Renal pelvis (tissue), 4 donors: Measurements from ENCODE around the gene FBN1. TPM values are rescaled to one million over a fixed set of nuclear protein-coding genes. Genes with fewer than 3 reads are reported as not detected.

Experiments
- DNase-seq: peaks from one replicate; pipeline ENCODE4 v3.0.0-alpha.2; 2013
- polyA plus RNA-seq, 3 donors: library from polyadenylated mRNA; unstranded; fragments of 120-200 nt; gene quantifications; one replicate each; pipeline ENCODE4 v1.2.1, GENCODE V29; 2013; ENCODE audit not compliant: insufficient read length in 3 of 3

Gene FBN1
- polyA plus RNA-seq, 3 donors: 83.0 to 100 (median 83.5) TPM

DNA sequence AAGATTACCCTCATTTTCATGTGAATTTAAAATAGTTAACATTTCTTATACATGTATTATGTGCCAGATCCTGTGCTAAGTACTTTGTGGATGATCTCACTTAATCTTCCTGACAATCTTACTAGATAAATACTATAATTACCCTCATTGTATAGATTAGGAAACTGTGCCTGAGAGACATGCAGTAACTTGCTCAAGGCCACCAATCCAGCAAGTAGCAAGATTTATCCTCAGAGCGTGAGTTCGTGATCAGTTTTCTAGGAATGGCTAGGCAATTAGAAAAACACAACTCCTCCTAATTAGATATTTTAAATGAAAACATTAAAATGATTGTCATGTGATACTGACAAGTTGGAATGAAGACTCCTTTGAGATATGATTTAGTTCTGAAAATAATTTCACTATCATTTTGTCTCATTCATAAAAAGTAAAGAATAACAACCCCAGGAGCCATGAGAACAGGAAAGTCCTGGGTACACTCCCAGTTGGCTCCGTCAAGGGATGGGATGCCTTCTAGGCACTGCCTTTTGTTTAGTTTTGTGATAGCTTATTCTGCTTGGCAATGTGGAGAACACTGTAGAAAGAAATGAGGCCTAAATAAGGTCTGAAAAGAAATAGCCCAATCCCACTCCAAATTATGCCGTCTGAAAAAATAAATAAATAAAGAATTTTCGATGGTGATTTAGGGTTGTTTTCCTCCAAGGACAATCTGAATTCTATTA lies 61.3 kb downstream of the FBN1 start:
- DNase-seq: no peak

DNA sequence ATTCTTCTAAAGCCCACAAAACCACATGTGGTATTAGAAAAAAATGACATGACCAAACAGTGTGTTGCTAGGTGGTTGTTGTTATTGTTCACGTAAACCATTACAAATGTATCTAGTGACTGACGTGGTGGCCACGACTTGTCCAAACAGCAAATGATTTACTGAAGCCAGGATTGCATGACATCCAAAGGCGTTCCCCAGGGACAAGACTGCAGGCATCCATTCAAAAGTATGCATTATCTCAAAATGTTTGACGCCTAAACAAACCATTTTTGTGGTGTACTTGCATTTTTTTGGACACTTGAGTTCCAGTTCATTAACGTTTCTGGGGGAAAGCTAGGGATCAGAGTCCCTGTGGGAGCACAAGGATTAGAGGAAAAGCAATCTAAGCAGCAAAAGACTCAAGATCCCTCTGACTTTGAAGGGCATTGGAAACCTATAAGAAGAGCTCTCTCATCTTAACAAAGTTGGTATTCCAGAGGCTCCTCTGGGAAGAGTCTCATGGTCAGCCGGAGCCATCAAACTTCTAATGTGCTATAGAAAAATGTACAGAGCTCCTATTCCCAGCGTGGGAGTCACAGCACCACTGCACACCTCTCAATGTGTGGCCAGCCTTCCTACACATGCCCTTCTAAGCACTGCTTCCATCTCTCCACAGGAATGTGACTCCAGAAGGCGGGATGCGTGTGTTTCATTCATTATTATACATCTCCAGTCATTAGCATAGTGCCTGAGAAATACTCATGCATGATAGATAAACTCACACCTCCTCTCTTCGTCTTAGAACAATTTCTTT lies 62.9 kb downstream of the FBN1 start:
- no peak for DNase-seq

DNA sequence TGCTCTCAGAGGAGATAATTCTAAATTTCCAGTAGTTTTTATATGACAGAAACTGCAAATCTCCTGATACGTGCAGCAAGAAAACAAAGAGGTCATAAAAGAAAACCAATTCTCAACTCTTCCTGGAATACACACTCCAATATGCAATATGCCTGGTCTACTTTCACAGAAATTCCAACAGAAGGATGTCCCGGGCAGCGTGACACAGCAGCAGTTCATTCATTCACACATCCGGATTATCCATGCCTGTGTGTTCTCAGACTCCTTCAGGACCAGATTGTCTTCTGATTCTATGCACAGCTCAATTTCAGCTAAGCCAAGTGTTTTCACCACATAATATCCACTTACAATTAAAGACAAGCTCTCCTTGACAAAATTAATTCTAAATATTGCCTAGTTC lies 64.3 kb downstream of the FBN1 start:
- DNase-seq: no peak

DNA sequence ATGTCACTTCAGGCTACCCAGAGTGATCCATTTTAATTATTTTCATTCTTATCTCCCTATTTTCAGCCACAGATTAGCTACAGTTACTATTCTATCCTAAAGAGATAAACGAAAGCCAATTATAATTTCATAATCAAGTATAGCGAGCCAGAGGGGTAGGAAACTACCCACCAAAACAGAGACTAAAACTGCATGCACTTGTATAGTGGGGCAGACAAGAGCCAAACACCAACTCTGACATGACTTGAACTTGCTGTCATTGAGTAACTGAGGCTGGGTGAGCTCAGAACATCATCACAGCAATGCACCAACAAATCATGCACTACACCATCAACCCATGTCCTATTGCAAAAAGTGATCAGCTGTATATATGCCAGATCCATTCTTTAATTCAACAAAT lies 64.8 kb downstream of the FBN1 start:
- DNase-seq: no peak

DNA sequence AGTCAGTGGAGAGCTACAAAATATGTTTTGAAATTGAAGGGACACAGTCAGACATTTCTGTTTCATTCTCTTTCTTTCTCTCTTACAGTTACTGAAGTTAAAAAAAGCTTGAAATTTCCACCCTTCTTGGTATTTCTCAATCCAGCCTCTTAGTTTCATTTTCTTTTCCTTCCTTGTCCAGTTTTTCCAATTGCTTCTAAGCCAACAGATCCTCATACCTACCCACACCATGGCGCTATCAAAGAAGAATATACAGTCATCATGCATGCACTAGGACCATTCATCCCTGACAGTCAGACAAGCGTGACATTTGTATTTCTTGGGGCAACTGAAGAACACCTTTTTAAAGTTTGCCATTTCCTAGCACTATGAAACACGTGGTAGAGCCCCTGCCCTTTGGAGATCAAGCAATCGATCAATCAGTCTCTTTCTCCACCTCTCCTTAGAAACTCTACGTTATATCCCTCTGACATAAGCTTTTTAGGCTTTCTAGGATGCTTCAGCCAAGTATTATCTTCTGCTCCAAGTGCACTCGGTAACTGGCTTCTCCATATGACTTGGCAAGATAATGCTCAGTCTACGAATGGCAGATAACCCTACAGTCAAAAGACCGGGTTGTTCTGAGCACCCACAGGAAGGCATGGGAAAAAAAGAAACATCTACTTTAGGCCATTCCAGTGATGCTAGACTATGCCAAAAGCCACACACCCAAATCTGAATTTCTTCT lies 65.4 kb downstream of the FBN1 start:
- DNase-seq: no peak

DNA sequence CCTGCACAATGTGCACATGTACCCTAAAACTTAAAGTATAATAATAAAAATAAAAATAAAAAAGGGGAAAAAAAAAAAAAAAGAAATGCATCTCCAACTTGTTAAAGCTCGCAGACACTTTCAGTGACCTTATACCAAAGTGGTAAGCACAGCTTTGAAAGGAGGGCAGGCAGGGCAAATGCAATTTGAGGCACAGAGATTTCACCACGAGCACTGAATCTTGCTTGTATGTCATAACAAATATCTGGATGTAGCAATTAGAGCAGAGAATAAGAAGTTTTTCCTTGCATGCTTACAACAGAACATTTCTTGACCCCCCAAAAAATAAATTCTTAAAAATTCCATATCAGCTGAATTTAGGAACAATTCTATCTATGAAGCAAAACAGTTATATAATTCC lies 66.5 kb downstream of the FBN1 start:
- DNase-seq: no peak

DNA sequence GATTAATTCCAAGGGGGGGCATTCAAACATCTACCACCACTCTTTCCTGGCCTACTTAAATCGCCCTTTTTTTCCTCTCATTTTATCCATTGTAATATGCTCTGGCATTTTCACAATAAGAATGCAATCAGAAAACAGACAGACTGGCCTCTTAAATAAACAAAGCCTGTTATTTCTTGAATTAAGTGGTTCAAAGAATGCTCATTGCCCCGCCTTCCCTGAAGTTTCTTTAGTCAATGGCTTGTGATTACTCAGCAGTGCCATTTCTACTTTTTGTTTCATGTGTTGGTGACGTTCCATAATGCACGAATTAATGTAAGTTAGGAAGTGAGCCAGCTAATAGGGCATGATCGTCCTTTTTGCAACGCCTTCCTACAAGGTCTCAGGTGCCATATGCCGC lies 68.0 kb downstream of the FBN1 start:
- DNase-seq: no peak

DNA sequence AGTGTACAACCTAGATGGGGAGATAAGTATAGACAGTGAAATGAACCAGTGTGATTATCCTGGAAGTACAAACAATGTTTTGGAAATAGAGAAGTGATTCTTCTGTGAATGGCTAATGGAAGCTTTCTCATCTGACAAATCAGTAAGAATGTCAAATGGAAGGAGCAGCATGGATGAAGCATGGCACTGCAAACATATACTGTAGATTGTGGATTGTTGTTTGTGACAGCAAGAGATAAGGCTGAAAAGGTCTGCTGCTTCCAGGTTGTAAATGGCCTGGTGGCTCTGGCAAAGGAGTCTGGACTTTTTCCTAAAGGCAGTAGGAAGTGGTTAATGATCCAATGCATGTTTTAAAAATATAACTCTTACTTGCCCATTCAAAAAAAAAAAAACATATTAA lies 71.3 kb downstream of the FBN1 start:
- DNase-seq: no peak

DNA sequence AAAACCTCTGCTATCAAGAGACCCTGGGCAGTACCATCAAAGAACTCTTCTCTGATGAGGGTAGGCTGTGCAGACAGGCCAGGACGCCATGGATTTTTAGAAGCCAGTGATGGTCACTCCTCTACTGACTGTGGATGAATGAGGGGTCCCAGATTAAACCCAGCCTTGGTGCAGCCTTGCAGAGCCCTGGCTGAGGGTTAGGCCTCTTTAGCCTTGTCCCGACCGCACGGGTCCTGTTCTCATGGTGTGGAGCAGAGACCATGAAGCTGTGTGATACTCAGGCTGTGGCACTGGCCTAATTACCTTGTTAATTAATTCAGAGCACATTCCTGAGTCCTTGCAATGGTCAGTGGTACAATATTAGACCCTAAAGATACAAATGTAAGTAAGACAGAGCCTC lies 71.7 kb downstream of the FBN1 start:
- no peak for DNase-seq

DNA sequence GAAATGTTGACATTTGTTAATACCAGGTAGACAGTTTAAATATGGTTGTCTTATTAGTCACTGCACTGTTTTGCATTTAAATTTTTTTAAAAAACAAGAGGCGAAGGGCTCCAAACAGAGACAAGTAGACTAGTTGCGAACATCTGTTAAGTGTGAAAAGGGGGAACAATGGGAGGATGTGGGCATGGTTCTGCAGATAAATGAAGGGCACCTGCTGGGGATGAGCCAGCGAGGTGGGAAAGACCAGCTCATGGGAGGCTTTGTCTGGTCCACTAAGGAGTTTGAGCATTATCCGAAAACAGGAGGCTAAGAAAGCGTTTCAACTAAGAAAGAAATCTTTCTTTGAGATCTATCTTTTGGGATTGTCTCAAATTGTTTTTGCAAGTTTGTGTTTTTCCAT lies 72.7 kb downstream of the FBN1 start:
- DNase-seq: no peak

DNA sequence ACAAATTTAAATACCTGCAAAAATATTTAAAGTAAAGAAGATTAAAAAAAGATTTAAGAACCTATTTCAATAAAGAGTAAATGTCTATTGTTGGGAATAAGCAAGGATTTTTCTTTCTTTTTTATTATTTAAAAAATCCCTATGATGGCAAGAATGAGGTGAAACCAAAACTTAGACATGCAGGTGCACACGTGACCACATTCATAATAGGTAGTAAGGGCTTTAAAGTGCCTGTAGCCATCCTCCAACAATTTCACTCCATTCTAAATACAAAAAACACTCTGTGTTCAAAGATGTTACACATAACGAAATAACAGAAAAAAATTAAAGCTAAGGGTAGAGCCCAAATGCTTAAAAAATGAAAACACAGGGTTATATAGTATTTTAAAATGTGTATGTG lies 74.0 kb downstream of the FBN1 start:
- no peak for DNase-seq

DNA sequence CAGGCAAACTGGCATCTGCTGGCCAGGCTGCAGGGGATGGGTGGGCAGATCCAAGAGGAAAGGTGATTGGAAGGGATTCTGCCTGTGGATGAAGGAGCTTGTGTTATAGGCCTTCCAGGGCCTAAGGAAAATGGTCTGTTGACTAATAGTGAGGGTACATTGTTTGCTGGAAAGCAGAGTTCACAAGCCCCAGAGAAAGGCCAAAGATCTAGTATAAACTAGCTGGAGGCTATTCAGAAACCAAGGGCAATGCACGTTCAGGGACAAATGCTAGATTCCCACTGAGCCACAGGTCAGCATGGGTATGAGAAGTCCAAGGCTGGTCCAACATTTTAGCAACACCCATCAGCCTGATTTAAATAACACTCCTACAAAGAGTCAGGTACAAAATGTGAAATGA lies 74.7 kb downstream of the FBN1 start:
- no peak for DNase-seq

DNA sequence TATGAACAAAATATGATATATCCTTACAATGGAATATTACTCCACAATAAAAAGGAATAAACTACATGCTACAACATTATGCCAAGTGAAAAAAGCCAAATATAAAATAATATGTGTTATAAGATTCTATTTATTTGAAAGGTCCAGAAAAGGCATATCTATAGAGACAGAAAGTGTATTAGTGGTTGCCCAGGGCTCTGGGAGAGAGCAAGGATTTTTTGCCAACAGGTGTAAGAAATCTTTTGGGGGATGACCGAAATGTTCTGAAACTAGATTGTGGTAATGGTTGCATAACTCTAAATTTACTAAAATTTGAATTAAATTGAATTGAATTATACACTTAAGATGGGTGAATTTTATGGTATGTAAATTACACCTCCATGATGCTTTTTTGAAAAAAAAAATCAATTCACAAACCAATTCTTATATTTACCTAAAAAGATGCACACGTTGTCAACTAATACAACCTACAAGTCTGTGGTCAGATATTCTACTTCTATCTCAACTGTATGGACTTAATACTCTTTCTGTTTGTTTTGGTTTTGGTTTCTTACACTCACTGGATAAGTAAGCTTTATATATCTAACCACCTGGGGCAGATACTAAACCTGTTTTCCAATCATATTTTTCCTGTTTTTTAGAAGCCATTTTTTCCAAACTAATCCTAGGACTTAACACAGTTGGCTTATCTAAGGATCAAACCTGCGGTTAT lies 75.8 kb downstream of the FBN1 start:
- no peak for DNase-seq

DNA sequence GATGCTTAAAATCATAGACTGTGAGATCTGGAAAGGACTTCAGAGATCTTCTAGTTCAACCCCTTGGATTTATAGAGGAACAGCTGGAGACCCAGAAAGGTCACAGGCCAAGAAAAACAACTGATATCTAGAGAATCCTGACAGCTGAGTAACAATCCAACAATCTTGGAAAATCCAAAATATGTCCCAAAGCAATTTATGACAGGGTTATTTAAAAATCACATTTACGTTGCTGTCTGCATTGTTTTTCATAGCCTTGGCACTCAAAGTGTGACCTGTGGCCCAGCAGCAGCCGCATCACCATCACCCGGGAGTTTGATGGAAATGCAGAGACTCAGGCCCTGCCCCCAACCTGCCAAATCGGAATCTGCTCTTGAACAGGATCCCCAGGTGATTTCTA lies 78.8 kb downstream of the FBN1 start:
- no peak for DNase-seq

DNA sequence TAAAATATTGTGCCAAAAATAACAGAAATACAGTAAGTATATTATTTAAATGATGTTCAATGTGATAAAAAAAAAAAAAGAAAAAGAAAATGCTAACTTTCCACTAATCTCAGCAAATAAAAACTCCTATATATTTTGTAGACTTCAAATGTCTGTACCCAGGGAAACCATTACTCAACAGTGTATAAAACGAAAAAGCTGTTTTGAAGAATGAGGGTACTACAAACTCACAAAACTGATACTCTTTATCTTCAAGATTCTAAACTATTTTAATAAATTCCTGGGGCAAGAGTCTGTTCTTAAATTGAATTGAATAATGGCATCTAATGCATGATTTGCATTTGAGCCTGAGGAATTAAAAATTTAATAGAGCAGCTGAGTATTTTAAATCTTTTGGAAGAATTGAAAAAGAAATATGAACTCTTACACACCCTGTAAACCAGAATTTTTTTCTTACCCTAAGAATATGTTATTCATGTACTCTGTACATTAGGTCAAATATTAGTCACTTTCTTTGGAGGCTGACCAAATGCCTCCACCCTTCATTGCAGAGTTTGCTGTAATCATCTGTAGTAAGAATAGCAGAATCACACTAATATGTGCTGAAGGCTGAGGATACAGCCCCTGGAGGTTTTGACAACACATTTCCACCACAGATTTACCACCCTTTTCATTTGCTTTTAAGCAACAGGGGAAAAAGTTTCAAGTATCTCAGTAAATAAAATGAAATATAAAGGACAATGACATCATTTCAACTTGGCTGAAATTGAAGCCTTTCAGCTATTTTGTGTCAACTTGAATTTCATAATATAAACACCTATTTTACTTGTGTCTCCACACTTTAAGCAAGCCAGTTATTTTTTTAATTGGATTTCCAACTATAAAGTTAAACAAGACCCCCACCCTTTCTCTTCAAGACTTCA lies 79.7 kb downstream of the FBN1 start:
- DNase-seq: no peak

DNA sequence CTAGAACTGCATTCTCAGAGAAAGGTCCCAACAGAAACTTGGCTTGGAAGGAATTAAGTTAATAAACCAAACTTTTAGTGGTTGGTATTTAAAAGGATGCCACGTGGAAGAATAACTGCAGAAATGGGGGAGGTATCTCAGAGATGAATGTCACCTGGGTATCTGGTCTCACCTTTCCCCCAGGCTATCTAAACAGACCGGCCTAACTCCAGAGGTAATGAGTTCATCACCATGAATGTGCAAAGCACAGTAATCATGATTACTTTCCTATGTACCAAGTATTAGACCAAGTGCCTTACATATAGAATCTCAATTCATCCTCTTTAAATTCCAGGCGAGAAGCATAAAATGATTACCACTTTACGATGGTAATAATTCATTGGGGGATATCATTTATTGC lies 80.8 kb downstream of the FBN1 start:
- no peak for DNase-seq

DNA sequence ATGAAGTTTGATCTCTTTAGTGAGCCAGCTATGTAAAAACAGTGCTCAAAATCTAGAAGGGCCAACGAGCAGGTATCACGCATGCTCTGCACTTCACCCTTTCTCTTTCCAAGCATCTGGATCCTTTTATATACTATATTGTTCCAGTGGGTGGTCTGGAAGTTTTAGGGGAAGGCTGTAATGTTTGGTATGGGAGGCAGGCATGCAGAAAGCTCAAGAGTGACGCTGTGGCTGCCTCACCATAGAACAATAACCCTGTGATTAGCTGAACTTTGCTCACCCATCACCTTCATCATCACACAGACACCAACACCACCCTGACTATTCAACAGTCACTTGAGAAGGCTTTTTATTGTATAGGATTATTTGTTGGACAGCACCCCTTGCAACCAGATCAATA lies 81.6 kb downstream of the FBN1 start:
- no peak for DNase-seq

DNA sequence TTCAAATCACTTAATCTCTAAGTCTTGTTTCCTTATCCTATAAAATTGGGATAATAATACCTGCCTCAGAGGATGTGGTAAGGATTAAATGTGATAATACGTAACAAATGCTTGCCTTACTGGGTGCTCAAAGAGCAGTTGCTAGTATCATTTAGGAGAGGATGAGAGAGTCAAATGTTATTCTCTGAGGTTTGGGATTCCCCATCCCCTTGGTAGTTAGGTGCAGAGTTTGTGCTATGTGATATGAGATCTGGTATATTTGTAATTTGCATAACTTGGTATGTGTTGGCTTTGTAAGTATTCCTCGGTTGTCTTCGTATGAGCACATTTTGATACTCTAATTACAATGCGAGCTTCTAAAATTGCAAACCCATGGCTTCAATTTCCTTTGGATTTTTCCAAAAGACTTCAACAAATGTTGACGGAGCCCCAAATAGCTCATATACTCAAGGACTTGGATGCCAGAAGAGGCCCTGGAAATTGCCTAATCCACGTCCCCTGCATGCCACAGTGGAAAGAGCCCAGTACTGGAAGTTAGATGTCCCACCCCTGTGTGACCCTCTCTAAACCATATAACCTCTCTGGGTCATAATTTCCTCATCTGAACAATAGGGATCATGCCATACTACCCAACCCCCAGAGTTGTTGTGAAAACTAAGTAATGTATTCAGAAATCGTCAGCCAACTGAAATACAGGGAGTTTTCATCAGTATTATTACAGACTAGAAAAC lies 85.0 kb downstream of the FBN1 start:
- no peak for DNase-seq

DNA sequence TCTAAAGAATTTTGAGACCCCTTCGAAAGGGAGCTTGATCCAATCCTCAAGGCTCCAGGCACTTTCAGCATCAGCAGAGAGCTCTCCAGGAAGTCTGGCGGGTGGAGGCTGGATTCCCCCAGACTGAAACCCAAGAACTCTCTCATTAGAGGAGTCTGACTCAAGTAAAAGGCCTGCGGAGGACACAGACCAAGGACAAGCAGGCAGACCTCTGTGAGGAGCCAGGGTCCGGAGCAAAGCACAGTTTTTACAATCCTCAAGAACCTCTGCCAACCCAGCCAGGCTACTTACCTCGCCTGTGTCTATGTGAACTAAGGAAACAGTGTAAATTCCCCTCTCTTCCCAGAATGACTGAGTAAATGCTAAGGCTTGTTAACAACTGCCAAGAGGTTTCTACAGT lies 86.2 kb downstream of the FBN1 start:
- DNase-seq: peak; percentile 67

DNA sequence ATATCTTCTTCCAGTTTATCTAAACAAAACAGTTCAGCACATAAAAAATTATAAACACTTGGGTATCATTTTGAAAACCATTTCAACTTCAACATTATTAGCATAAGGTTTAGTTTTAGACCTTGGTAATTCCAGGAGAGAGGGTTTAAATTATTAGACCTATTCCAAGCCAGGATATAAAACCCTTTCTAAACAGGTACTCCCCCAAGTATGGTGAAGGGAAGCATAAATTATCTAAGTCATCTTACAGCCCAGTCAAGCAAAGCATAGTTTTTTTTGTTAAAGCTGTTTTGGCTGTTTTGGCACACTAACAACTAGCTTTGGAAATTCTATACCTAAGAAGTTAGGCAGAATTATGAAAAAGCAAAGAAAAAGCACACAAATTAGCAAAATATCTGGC lies 87.3 kb downstream of the FBN1 start:
- peak; percentile 60 for DNase-seq

DNA sequence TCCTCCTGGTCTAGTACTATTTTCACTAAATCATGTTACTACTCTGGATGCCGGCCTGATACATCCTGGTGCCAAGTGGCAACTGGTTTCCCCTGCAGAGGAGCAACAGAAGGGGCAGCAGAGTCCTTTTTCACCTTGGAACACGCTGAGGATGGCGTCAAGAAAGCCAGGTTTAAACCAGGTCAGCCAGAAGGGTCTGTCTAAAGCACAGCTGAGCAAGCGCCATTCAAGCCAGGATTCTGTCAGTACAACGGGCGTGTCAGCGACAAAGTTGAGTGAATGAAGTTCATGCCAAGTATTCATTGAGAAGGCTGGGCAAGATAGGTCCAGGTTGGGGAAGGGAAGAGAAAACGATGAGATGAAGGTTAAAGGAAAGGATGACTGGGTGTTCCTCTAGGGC lies 88.2 kb downstream of the FBN1 start:
- DNase-seq: no peak
